ENCODE measurements around the gene KIAA1328.
"Not testable (repeated sequence)": the region's sequence is repeated elsewhere in the genome, so short reads cannot be mapped to it uniquely, and the experiment has no call there.

KIAA1328 gene

GRCh38 chr18:37156330-37156942 lies 327.5 kb downstream of the KIAA1328 start:
- H3K9me3 Mint-ChIP-seq, result no peaks in the 10 kb centered on the region
- no peaks in the 10 kb centered on the region for H3K27me3 Mint-ChIP-seq
- H3K36me3 Mint-ChIP-seq (ENCODE audit: low read depth), result peaks cover 10% of the 10 kb centered on the region
- no peaks in the 10 kb centered on the region for H3K4me1 Mint-ChIP-seq (ENCODE audit: low read depth)
- no peak overlapping the region for H3K4me3 Mint-ChIP-seq
- H3K27ac Mint-ChIP-seq, result no peak overlapping the region

GRCh38 chr18:37160038-37160820 lies 331.3 kb downstream of the KIAA1328 start:
- Mint-ChIP-seq H3K36me3 (ENCODE audit: low read depth) (peaks cover 13% of the 10 kb centered on the region), H3K4me1 (ENCODE audit: low read depth) (no peaks in the 10 kb centered on the region), H3K9me3 (no peaks in the 10 kb centered on the region)

GRCh38 chr18:37161491-37161890 lies 332.6 kb downstream of the KIAA1328 start:
- H3K36me3 Mint-ChIP-seq (ENCODE audit: low read depth), result peaks cover 20% of the 10 kb centered on the region
- no peak overlapping the region for H3K27ac Mint-ChIP-seq
- no peak overlapping the region for H3K4me3 Mint-ChIP-seq
- H3K27me3 Mint-ChIP-seq, result no peaks in the 10 kb centered on the region
- H3K4me1 Mint-ChIP-seq (ENCODE audit: low read depth), result no peaks in the 10 kb centered on the region
- no peaks in the 10 kb centered on the region for H3K9me3 Mint-ChIP-seq

More at GRCh38 chr18:37160038-37160820, 331.3 kb downstream of the KIAA1328 start:
- H3K4me3 Mint-ChIP-seq, result no peak overlapping the region
- H3K27ac Mint-ChIP-seq, result no peak overlapping the region
- H3K27me3 Mint-ChIP-seq, result no peaks in the 10 kb centered on the region

GRCh38 chr18:37162551-37162950 lies 333.6 kb downstream of the KIAA1328 start:
- Mint-ChIP-seq H3K27me3 (no peaks in the 10 kb centered on the region), H3K27ac (no peak overlapping the region), H3K9me3 (no peaks in the 10 kb centered on the region), H3K4me3 (no peak overlapping the region), H3K4me1 (ENCODE audit: low read depth) (no peaks in the 10 kb centered on the region), H3K36me3 (ENCODE audit: low read depth) (peaks cover 20% of the 10 kb centered on the region)

GRCh38 chr18:37163119-37163518 lies 334.2 kb downstream of the KIAA1328 start:
- no peaks in the 10 kb centered on the region for H3K4me1 Mint-ChIP-seq (ENCODE audit: low read depth)
- no peak overlapping the region for H3K4me3 Mint-ChIP-seq
- no peak overlapping the region for H3K27ac Mint-ChIP-seq
- peaks cover 19% of the 10 kb centered on the region for H3K36me3 Mint-ChIP-seq (ENCODE audit: low read depth)
- no peaks in the 10 kb centered on the region for H3K9me3 Mint-ChIP-seq
- H3K27me3 Mint-ChIP-seq, result no peaks in the 10 kb centered on the region

GRCh38 chr18:37166491-37166890 lies 337.6 kb downstream of the KIAA1328 start:
- Mint-ChIP-seq H3K9me3 (no peaks in the 10 kb centered on the region), H3K4me3 (no peak overlapping the region), H3K36me3 (ENCODE audit: low read depth) (peaks cover 14% of the 10 kb centered on the region), H3K27ac (no peak overlapping the region), H3K27me3 (no peaks in the 10 kb centered on the region), H3K4me1 (ENCODE audit: low read depth) (no peaks in the 10 kb centered on the region)

GRCh38 chr18:37166966-37167365 lies 338.0 kb downstream of the KIAA1328 start:
- not testable (repeated sequence) for H3K4me1 Mint-ChIP-seq (ENCODE audit: low read depth); H3K4me3 Mint-ChIP-seq; H3K27me3 Mint-ChIP-seq; H3K27ac Mint-ChIP-seq; H3K9me3 Mint-ChIP-seq
- peaks cover 18% of the 10 kb centered on the region for H3K36me3 Mint-ChIP-seq (ENCODE audit: low read depth)

GRCh38 chr18:37170984-37171383 lies 342.1 kb downstream of the KIAA1328 start:
- Mint-ChIP-seq H3K27me3 (no peaks in the 10 kb centered on the region), H3K36me3 (ENCODE audit: low read depth) (peaks cover 20% of the 10 kb centered on the region), H3K27ac (no peak overlapping the region), H3K9me3 (no peaks in the 10 kb centered on the region), H3K4me3 (no peak overlapping the region), H3K4me1 (ENCODE audit: low read depth) (no peaks in the 10 kb centered on the region)

GRCh38 chr18:37173384-37173783 lies 344.5 kb downstream of the KIAA1328 start:
- no peak overlapping the region for H3K27ac Mint-ChIP-seq
- no peaks in the 10 kb centered on the region for H3K9me3 Mint-ChIP-seq
- no peak overlapping the region for H3K4me3 Mint-ChIP-seq
- no peaks in the 10 kb centered on the region for H3K27me3 Mint-ChIP-seq
- peaks cover 24% of the 10 kb centered on the region for H3K36me3 Mint-ChIP-seq (ENCODE audit: low read depth)
- H3K4me1 Mint-ChIP-seq (ENCODE audit: low read depth), result no peaks in the 10 kb centered on the region

GRCh38 chr18:37175727-37176620 lies 347.0 kb downstream of the KIAA1328 start:
- H3K4me3 Mint-ChIP-seq, result no peak overlapping the region
- H3K9me3 Mint-ChIP-seq, result no peaks in the 10 kb centered on the region
- H3K36me3 Mint-ChIP-seq (ENCODE audit: low read depth), result peaks cover 29% of the 10 kb centered on the region
- no peak overlapping the region for H3K27ac Mint-ChIP-seq
- no peaks in the 10 kb centered on the region for H3K27me3 Mint-ChIP-seq
- H3K4me1 Mint-ChIP-seq (ENCODE audit: low read depth), result no peaks in the 10 kb centered on the region

- Mint-ChIP-seq H3K27ac (no peak overlapping the region), H3K4me3 (no peak overlapping the region), H3K4me1 (ENCODE audit: low read depth) (no peaks in the 10 kb centered on the region), H3K27me3 (no peaks in the 10 kb centered on the region), H3K9me3 (no peaks in the 10 kb centered on the region), H3K36me3 (ENCODE audit: low read depth) (peaks cover 24% of the 10 kb centered on the region)
Observed at GRCh38 chr18:37176621-37176934, 347.7 kb downstream of the KIAA1328 start.

GRCh38 chr18:37179384-37179783 lies 350.5 kb downstream of the KIAA1328 start:
- Mint-ChIP-seq H3K4me3 (no peak overlapping the region), H3K4me1 (ENCODE audit: low read depth) (no peaks in the 10 kb centered on the region), H3K36me3 (ENCODE audit: low read depth) (peaks cover 15% of the 10 kb centered on the region), H3K9me3 (no peaks in the 10 kb centered on the region), H3K27ac (no peak overlapping the region), H3K27me3 (no peaks in the 10 kb centered on the region)

- no peaks in the 10 kb centered on the region for H3K9me3 Mint-ChIP-seq
- no peak overlapping the region for H3K27ac Mint-ChIP-seq
- H3K27me3 Mint-ChIP-seq, result no peaks in the 10 kb centered on the region
- H3K36me3 Mint-ChIP-seq (ENCODE audit: low read depth), result peaks cover 15% of the 10 kb centered on the region
- no peak overlapping the region for H3K4me3 Mint-ChIP-seq
- no peaks in the 10 kb centered on the region for H3K4me1 Mint-ChIP-seq (ENCODE audit: low read depth)
Observed at GRCh38 chr18:37180086-37180485, 351.2 kb downstream of the KIAA1328 start.

GRCh38 chr18:37182340-37183135 lies 353.6 kb downstream of the KIAA1328 start:
- H3K36me3 Mint-ChIP-seq (ENCODE audit: low read depth), result peaks cover 5% of the 10 kb centered on the region
- H3K9me3 Mint-ChIP-seq, result no peaks in the 10 kb centered on the region
- no peaks in the 10 kb centered on the region for H3K4me1 Mint-ChIP-seq (ENCODE audit: low read depth)
- H3K27me3 Mint-ChIP-seq, result no peaks in the 10 kb centered on the region
- H3K4me3 Mint-ChIP-seq, result no peak overlapping the region
- no peak overlapping the region for H3K27ac Mint-ChIP-seq

All from stimulated activated naive CD8-positive, alpha-beta T cell treated with anti-CD3 and anti-CD28 coated beads, Interleukin-15, Interleukin-2, amounts not matched to agents 100 ng/mL and 50 ng/mL, for 24 hours (primary cell).